HepG2 (cell line): ENCODE data around the gene ASPM. TPM values are rescaled to one million over a fixed set of nuclear protein-coding genes. Genes with fewer than 3 reads are reported as not detected.

Source experiments
- ATAC-seq: fragments of 200-7000 bp; cut with Tn5 transposase; 3 replicates; pipeline ENCODE4 v1.9.1; 2020; ENCODE audit warnings: mild to moderate bottlenecking, moderate library complexity
- BruUV-seq: library from RNA; stranded (reverse); fragments of 400-500 nt; replicated peaks from 2 replicates; lab custom pipeline; 2021; lab: Mats Ljungman, UMichigan
- CTCF ChIA-PET: fragments of 300-600 bp; formaldehyde crosslinking; extraction: SDS; loops from one replicate; lab custom pipeline; 2021; ENCODE audit warnings: low total read pairs, inconsistent platforms, low intra/inter-chr PET ratio; lab: Yijun Ruan, JAX
- POLR2A ChIA-PET: fragments of 350-600 bp; sonication (Branson Sonifier 250); formaldehyde crosslinking; loops from one replicate; lab custom pipeline; 2020; ENCODE audit warnings: antibody characterized with exemption, inconsistent platforms; lab: Yijun Ruan, JAX
- DNase-seq: peaks from one replicate; pipeline ENCODE4 v3.0.0-alpha.2; 2015; ENCODE audit warnings: low spot score
- FAIRE-seq: peaks from 3 replicates; lab custom pipeline; 2011; peaks lifted over from hg19 to GRCh38; lab: Jason Lieb, UNC
- H2AFZ ChIP-seq: one replicate; pipeline ENCODE4 v1.6.1; 2011; ENCODE audit warnings: low read length, inconsistent platforms
- H3K27ac ChIP-seq: fragments of 300-600 bp; 3 replicates; pipeline ENCODE4 v1.8.0; 2011; ENCODE audit warnings: mixed run types, mild to moderate bottlenecking, mixed read lengths, low read length, inconsistent platforms; ENCODE audit not compliant: insufficient read depth; ENCODE audit errors: extremely low read length
- H3K27me3 ChIP-seq, 2 experiments: fragments of 200-600 bp in 1 of 2; 2 replicates in 1 of 2; 3 replicates in 1 of 2; pipeline versions ENCODE4 v1.6.0 to v1.8.0; 2011; ENCODE audit warnings: low read length in 2 of 2, mild to moderate bottlenecking in 2 of 2, moderate library complexity in 2 of 2, inconsistent platforms in 1 of 2; ENCODE audit not compliant: insufficient read depth in 2 of 2, control insufficient read depth in 1 of 2
- H3K36me3 ChIP-seq, 2 experiments: fragments of 200-600 bp in 1 of 2; replicated peaks in 1 of 2; 2 replicates in 1 of 2; 3 replicates in 1 of 2; pipeline versions ENCODE4 v1.5.1 to v1.8.0; 2011; ENCODE audit warnings: low read length in 2 of 2, inconsistent platforms in 1 of 2; ENCODE audit not compliant: insufficient read depth in 2 of 2, control insufficient read depth in 1 of 2
- H3K4me1 ChIP-seq: 2 replicates; pipeline ENCODE4 v1.5.1; 2012; ENCODE audit warnings: low read length, inconsistent platforms; ENCODE audit not compliant: insufficient read depth
- H3K4me2 ChIP-seq: 2 replicates; pipeline ENCODE4 v1.6.0; 2011; ENCODE audit warnings: low read depth, low read length, inconsistent platforms
- H3K4me3 ChIP-seq, 3 experiments: fragments of 200-600 bp in 1 of 3; sonication (generic), shearing (Covaris generic) in 1 of 3; replicated peaks in 1 of 3; 2 replicates each; pipeline ENCODE4 v1.5.1; 2011 to 2016; ENCODE audit warnings: low read length in 3 of 3, inconsistent platforms in 2 of 3, low read depth in 2 of 3, mild to moderate bottlenecking in 2 of 3, control low read depth in 1 of 3, mixed read lengths in 1 of 3; ENCODE audit not compliant: insufficient read depth in 1 of 3
- H3K79me2 ChIP-seq: one replicate; pipeline ENCODE4 v1.6.1; 2011; ENCODE audit warnings: low read length, inconsistent platforms; ENCODE audit not compliant: insufficient read depth
- H3K9ac ChIP-seq: 2 replicates; pipeline ENCODE4 v1.6.0; 2011; ENCODE audit warnings: mild to moderate bottlenecking, low read depth, low read length, inconsistent platforms; ENCODE audit not compliant: insufficient read depth
- H3K9me3 ChIP-seq: 2 replicates; pipeline ENCODE4 v1.5.1; 2012; ENCODE audit warnings: mild to moderate bottlenecking, low read length
- H4K20me1 ChIP-seq: 2 replicates; pipeline ENCODE4 v1.6.0; 2011; ENCODE audit warnings: inconsistent platforms, mild to moderate bottlenecking, low read length, moderate library complexity; ENCODE audit not compliant: insufficient read depth
- BHLHE40 ChIP-seq: IDR thresholded peaks from 2 replicates; pipeline ENCODE4 v1.6.1; 2011; ENCODE audit warnings: low read length, improper control_type of control experiment
- CEBPB ChIP-seq: IDR thresholded peaks from 2 replicates; pipeline ENCODE4 v1.6.1; 2011; ENCODE audit warnings: low read depth, low read length, improper control_type of control experiment, borderline replicate concordance
- CEBPG ChIP-seq: IDR thresholded peaks from 2 replicates; pipeline ENCODE4 v1.6.1; 2016
- CHD4 ChIP-seq: fragments of 200-600 bp; sonication (generic); IDR thresholded peaks from 2 replicates; pipeline ENCODE4 v1.7.0; 2017; ENCODE audit warnings: mild to moderate bottlenecking, low read length, borderline replicate concordance
- EED ChIP-seq: sonication (generic); formaldehyde crosslinking; IDR thresholded peaks from 2 replicates; pipeline ENCODE4 v1.5.0; 2020; ENCODE audit warnings: mild to moderate bottlenecking, missing genetic modification reagents
- HNRNPUL1 ChIP-seq: fragments of 200-400 bp; formaldehyde crosslinking; IDR thresholded peaks from 2 replicates; pipeline ENCODE4 v1.6.1; 2017; ENCODE audit warnings: low read depth, mild to moderate bottlenecking, low read length, moderate library complexity
- PRDM15 ChIP-seq: sonication (generic); formaldehyde crosslinking; IDR thresholded peaks from 2 replicates; pipeline ENCODE4 v1.4.0; 2020; ENCODE audit warnings: missing genetic modification reagents
- ZBTB1 ChIP-seq: sonication (generic); formaldehyde crosslinking; IDR thresholded peaks from 2 replicates; pipeline ENCODE4 v1.4.0; 2020; ENCODE audit warnings: missing genetic modification reagents, borderline replicate concordance
- ZNF143 ChIP-seq: sonication (generic); formaldehyde crosslinking; IDR thresholded peaks from 2 replicates; pipeline ENCODE4 v1.4.0; 2020; ENCODE audit warnings: missing genetic modification reagents
- ZNF350 ChIP-seq: sonication (generic); formaldehyde crosslinking; IDR thresholded peaks from 2 replicates; pipeline ENCODE4 v1.4.0; 2020; ENCODE audit warnings: mild to moderate bottlenecking, low read depth, missing genetic modification reagents, borderline replicate concordance
- ZSCAN22 ChIP-seq: sonication (generic); formaldehyde crosslinking; IDR thresholded peaks from 2 replicates; pipeline ENCODE4 v1.4.0; 2020; ENCODE audit warnings: mild to moderate bottlenecking, missing genetic modification reagents
- WGBS: methylation state at CpG from one replicate; pipeline ENCODE4 v1.1.6; 2017; ENCODE audit warnings: low lambda C conversion rate; 5-methylcytosine and 5-hydroxymethylcytosine counted together
- in situ Hi-C: cut with HindIII; loops from 2 replicates; pipeline ENCODE4 v1.10.0; 2017; ENCODE audit warnings: low pct_unique_long_range_greater_than_20kb; ENCODE audit not compliant: extremely low pct_ligation_motif_present
- intact Hi-C: fragments of 100-400 bp; cut with micrococcal nuclease; formaldehyde crosslinking; loops from one replicate; pipeline ENCODE4 v1.10.0; 2022; ENCODE audit not compliant: unreplicated experiment
- polyA plus RNA-seq, 8 experiments: library from polyadenylated mRNA; depleted of rRNA in 3 of 8; stranded (reverse) in 7 of 8; unstranded in 1 of 8; fragments of >200 nt; fragmentation: Illumina TruSeq in 4 of 8; extraction: Trizol in 4 of 8; gene quantifications; 2 replicates each; pipeline versions ENCODE4 v1.2.1 to v1.2.3, GENCODE V29; 2011 to 2016; ENCODE audit warnings: low read depth in 4 of 8, missing spikeins in 1 of 8, mixed read lengths in 1 of 8; ENCODE audit not compliant: insufficient read depth in 1 of 8
- total RNA-seq, 5 experiments: library from RNA; depleted of rRNA; stranded (reverse); fragments of >200 nt; fragmentation: Illumina TruSeq; extraction: Trizol; gene quantifications; 2 replicates each; pipeline ENCODE4 v1.2.3, GENCODE V29; 2016; ENCODE audit warnings: low read depth in 1 of 5

Gene ASPM
- total and polyA plus RNA-seq, 2 of the 13 experiments (the other 11 are each of a cell fraction or from before 2014, with no cell fraction given) = 7.7 to 29.1 TPM

- intact Hi-C loops = no loop called here
- ATAC-seq (no peak), FAIRE-seq (no peak), DNase-seq (no peak)
- Histone ChIP-seq H3K36me3 (peaks cover 4 to 48% of the 10 kb centered on the region in 2 experiments), H3K79me2 (no peaks in the 10 kb centered on the region), H3K27ac (no peak overlapping the region), H4K20me1 (no peaks in the 10 kb centered on the region), H3K9ac (no peak overlapping the region), H3K4me2 (no peak overlapping the region), H2AFZ (no peak overlapping the region), H3K4me1 (no peaks in the 10 kb centered on the region), H3K27me3 (no peaks in the 10 kb centered on the region), H3K9me3 (no peaks in the 10 kb centered on the region), H3K4me3 (no peak overlapping the region)
- peak; percentile 42; the same call in 1 of the 2 replicates for TF ChIP-seq CEBPG (CRISPR knock-in tag)
- TF ChIP-seq BHLHE40 = no peak
- no peak for TF ChIP-seq ZBTB1
- no peak for TF ChIP-seq EED
- TF ChIP-seq ZSCAN22 (CRISPR knock-in tag) = no peak
- no peak for TF ChIP-seq PRDM15 (CRISPR knock-in tag)
- peak; percentile 89 for TF ChIP-seq CEBPB
- no peak for TF ChIP-seq ZNF143 (CRISPR knock-in tag)
- no peak for TF ChIP-seq CHD4
- no peak for TF ChIP-seq ZNF350 (CRISPR knock-in tag)
- no peak for TF ChIP-seq HNRNPUL1
- POLR2A ChIA-PET = no interaction called here
- 100% methylated on average over 1 of the region's 1 CpG for WGBS
- CTCF ChIA-PET = no interaction called here
- no TSS peak for BruUV-seq
- in situ Hi-C loops = loop anchor here (5.0 kb wide), 1 partner anchor 153 kb away; no protein-coding TSS in a partner anchor
Measured at GRCh38 chr1:197184190-197184589, 37.7 kb upstream of the ASPM start.
